GM12865 (cell line): ENCODE results near the gene SLC28A3.

ENCODE experiments used
- DNase-seq: peaks from one replicate; pipeline ENCODE4 v3.0.0; 2010; ENCODE audit warnings: low read depth
- H3K4me3 ChIP-seq: 2 replicates; pipeline ENCODE4 v1.5.1; 2011; ENCODE audit warnings: mild to moderate bottlenecking, low read depth, low read length, control low read depth
- TF ChIP-seq, protein P1 (sequence below): IDR thresholded peaks from 2 replicates; pipeline ENCODE4 v1.5.1; 2011; ENCODE audit warnings: low read length, control low read depth, low read depth, inconsistent platforms; ENCODE audit not compliant: insufficient read depth; ENCODE audit errors: missing control alignments

The SLC28A3 gene

DNA sequence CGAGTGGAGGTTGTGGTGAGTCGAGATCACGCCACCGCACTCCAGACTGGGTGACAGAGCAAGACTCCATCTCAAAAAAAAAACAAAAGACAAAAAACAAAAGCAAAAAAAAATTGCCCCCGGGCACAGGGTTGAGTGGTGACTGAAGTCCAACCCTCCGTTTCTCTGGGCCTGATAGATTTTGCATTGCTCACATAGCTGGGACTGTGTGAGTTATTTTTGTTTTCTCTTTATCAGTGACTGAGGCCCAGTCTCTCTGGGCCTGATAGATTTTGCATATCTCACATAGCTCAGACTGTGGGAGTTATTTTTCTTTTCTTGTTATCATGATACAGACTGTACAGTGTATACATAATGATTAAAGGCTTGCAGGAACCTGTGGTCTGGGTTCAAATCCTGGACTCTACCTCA is 2.6 kb upstream of the SLC28A3 start:
- TF ChIP-seq, protein P1, sequence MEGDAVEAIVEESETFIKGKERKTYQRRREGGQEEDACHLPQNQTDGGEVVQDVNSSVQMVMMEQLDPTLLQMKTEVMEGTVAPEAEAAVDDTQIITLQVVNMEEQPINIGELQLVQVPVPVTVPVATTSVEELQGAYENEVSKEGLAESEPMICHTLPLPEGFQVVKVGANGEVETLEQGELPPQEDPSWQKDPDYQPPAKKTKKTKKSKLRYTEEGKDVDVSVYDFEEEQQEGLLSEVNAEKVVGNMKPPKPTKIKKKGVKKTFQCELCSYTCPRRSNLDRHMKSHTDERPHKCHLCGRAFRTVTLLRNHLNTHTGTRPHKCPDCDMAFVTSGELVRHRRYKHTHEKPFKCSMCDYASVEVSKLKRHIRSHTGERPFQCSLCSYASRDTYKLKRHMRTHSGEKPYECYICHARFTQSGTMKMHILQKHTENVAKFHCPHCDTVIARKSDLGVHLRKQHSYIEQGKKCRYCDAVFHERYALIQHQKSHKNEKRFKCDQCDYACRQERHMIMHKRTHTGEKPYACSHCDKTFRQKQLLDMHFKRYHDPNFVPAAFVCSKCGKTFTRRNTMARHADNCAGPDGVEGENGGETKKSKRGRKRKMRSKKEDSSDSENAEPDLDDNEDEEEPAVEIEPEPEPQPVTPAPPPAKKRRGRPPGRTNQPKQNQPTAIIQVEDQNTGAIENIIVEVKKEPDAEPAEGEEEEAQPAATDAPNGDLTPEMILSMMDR, result no peak
- DNase-seq, result no peak
- H3K4me3 ChIP-seq, result no peak overlapping the region

DNA sequence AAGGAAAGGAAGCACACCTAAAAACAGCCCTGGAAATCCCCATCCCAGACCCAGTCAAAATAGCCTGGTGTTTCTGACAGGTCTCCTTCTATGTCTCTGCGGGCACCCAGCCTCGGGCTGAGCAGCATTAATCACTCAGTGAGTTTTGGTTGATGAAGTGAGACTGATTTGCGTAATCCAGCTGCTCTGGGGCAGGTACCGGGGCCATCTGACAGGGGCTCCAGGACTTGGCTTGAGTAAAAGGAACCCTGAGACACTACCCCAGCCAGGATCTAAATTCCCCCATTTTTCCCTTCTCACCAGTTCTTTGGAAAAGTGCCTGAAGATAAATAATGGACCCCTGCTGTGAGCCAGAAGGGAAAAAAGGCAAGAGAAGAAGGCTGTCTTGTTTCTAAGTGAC is 596 bp downstream of the SLC28A3 start:
- DNase-seq, result peak; percentile 35
- no peak overlapping the region for H3K4me3 ChIP-seq
- TF ChIP-seq, protein P1, result no peak

DNA sequence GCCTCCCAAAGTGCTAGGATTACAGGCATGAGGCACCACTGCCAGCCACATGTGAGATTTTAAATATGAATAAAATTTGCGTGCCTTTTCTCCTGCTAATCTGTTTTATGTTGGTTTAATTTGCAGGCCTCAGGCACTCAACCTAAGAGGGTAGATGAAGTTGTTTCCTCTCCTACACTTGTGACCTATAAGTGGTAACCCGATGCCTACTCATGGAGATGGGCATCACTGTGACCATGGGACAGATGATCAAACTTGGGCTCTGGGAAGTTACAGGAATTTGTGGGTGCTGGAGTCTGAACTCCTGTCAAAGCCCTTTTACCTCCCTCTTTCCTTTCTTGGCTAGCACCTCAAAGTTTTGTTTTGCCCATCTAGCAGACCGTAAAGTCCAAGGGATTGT is 1.1 kb downstream of the SLC28A3 start:
- H3K4me3 ChIP-seq, result no peak overlapping the region
- DNase-seq, result no peak
- TF ChIP-seq, protein P1, result no peak

DNA sequence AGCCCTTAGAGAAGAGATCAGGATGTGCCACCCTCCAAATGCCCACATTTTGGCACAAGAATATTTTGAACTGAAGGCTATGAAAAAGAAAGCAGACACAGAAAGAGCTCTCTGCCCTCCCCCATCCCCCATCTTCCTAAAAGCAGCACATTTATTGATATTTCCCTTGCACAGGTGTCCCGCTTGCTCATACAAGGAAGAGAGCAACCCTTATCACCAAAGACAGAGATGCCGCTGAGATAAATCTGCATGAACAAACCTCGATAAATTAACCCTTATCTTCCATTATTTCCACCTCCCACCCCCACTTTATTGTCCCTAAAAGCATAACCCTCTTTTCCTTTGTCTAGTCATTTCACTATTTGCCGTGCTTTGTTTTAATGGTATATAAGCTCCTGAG is 1.8 kb downstream of the SLC28A3 start:
- TF ChIP-seq, protein P1, result no peak
- DNase-seq, result no peak
- H3K4me3 ChIP-seq, result no peak overlapping the region

DNA sequence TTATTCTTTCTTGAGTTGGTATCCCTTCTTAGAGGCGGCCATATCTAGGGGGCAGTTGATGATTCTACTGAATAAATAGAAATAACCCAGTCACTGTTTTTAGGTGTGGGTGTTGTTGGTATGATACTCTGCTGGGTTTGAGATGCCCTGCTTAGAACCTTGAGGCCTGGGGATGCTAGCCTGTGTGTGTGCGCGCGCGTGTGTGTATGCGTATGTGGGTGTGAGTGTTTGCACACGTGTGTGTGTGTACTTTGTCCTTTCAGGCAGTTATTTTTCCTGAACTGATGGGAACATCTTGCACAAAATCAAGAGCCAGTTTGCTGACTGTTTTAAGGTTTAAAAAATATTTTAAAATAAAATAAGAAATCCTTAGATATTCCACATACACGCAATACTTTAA is 3.3 kb downstream of the SLC28A3 start:
- TF ChIP-seq, protein P1, result no peak
- DNase-seq, result no peak
- H3K4me3 ChIP-seq, result no peak overlapping the region

DNA sequence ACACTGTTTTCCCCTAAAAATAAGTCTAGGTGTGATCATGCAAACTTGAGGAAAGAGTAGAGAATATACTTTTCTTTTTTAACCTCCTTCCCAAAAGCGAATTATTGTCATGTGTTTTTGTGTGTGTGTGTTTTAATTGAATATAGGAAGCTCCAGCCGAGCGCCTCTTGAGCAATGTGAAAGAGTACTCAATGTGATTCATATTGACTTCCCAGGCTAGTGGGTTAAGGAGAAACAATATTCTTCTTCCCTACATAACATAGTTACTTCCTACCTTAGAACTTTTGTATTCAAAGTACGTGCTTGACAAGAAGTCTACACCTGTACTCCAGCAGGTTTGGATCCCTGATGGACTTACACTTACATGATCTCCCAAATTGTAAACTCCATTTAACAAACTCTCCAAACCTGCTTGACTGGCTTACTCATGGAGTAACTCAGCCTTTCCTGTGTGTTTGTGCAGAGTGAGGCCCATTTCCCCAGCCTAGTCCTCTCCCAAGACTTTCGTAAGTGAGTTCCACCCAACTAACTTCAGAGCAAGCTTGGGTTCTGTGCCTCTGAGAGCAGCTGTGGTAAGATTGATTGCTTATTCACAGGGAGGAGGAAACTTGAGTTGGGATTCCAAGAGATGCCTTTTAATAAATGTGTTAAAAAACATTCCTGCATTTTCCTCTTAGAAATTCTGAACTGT is 9.3 kb downstream of the SLC28A3 start:
- no peak overlapping the region for H3K4me3 ChIP-seq
- TF ChIP-seq, protein P1, result no peak
- no peak for DNase-seq

DNA sequence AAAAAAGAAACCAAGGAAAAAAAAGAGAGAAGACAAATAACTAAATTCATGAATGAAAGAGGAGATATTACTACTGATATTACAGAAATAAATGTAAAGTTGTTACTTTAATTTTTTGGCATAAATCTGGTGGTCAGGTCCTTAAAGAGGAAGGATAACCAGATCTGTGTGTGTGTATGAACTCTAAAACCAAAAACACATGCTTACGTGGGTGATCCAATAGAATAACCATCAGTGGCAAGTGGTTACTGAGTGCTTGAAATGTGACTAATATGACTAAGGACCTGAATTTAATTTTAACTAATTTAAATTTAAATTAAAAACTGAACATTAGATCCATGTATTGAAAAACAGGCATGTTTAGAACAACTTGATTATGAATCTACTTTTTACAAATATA is 10.3 kb downstream of the SLC28A3 start:
- DNase-seq, result no peak
- TF ChIP-seq, protein P1, result no peak
- H3K4me3 ChIP-seq, result no peak overlapping the region
